Right lobe of liver (tissue), 6 donors: ENCODE measurements around the gene LSM2. TPM values are rescaled to one million over a fixed set of nuclear protein-coding genes. Genes with fewer than 3 reads are reported as not detected.
A peak's percentile ranks its signal among the peaks of the same experiment; 100 is the strongest.

Experiments
- ATAC-seq, 4 donors: fragments of 200-7000 bp; cut with Tn5 transposase; one replicate each; pipeline ENCODE4 v1.9.1; 2020; ENCODE audit warnings: mild to moderate bottlenecking in 4 of 4, moderate library complexity in 4 of 4
- DNase-seq, 3 donors: peaks; one replicate each; pipeline ENCODE4 v3.0.0-alpha.2; 2020
- H3K27ac ChIP-seq, 3 donors: fragments of 200-600 bp; one replicate each; pipeline ENCODE4 v1.8.0; 2022
- H3K27me3 ChIP-seq, 2 donors: fragments of 200-600 bp; one replicate each; pipeline ENCODE4 v1.8.0; 2022
- H3K36me3 ChIP-seq, 4 donors: fragments of 200-600 bp; sonication (generic) in 1 of 4; one replicate each; pipeline versions ENCODE4 v1.5.1 to v1.8.0; 2017 to 2022; ENCODE audit warnings: control low read depth in 1 of 4
- H3K4me1 ChIP-seq, 4 donors: fragments of 200-600 bp; sonication (generic) in 1 of 4; one replicate each; pipeline versions ENCODE4 v1.5.1 to v1.8.0; 2017 to 2022; ENCODE audit warnings: control low read depth in 1 of 4
- H3K4me3 ChIP-seq, 3 donors: fragments of 200-600 bp; one replicate each; pipeline ENCODE4 v1.8.0; 2022
- H3K9me3 ChIP-seq, 4 donors: fragments of 200-600 bp; sonication (generic) in 1 of 4; one replicate each; pipeline versions ENCODE4 v1.5.1 to v1.8.0; 2017 to 2022; ENCODE audit warnings: control low read depth in 1 of 4
- POLR2A ChIP-seq: fragments of 450-650 bp; IDR thresholded peaks from one replicate; pipeline ENCODE4 v1.6.1; 2017; ENCODE audit warnings: antibody characterized with exemption, mild to moderate bottlenecking
- WGBS: methylation state at CpG from one replicate; pipeline ENCODE4 v1.1.6; 2018; ENCODE audit warnings: low coverage, low lambda C conversion rate; ENCODE audit not compliant: insufficient coverage; ENCODE audit errors: missing lambda C conversion rate; 5-methylcytosine and 5-hydroxymethylcytosine counted together
- intact Hi-C, 2 donors: fragments of 100-400 bp; cut with DNase I; formaldehyde crosslinking; loops; one replicate each; pipeline versions ENCODE4 v1.11.2 to v1.14.1; 2022
- total RNA-seq, 6 experiments: library from RNA; depleted of rRNA in 2 of 6; stranded (reverse); fragments of >200 nt in 2 of 6; fragmentation: NEBNext Ultra II Directional in 3 of 6; extraction: Animal tissue kit (Norgen Biotek cat#: 25700) in 3 of 6; gene quantifications; one replicate each; pipeline versions ENCODE4 v1.1.0 to v1.2.4, GENCODE V29; 2016 to 2023
- TF ChIP-seq, protein P1 (sequence below), 4 donors: fragments of 200-600 bp in 3 of 4; fragments of 450-650 bp in 1 of 4; IDR thresholded peaks; one replicate each; pipeline versions ENCODE4 v1.5.1 to v1.8.0; 2016 to 2022; ENCODE audit warnings: antibody characterized with exemption in 4 of 4, mild to moderate bottlenecking in 2 of 4
- donor health status: DM: no; HTN: yes; CAD: no.
- donor health status: DM: no; HTN: no; CAD: no.
- donor health status: DM: no; HTN: no; CAD: no.
- donor health status: DM: no; HTN: yes; CAD: no.
- donor health status: DM: no; HTN: yes; CAD: no.

The LSM2 gene
- total RNA-seq, 6 experiments from 2014 or later = 11.0 to 26.1 (median 11.6) TPM

GRCh38 chr6:31775633-31776484 lies 30.9 kb downstream of the LSM2 start:
- TF ChIP-seq, protein P1, sequence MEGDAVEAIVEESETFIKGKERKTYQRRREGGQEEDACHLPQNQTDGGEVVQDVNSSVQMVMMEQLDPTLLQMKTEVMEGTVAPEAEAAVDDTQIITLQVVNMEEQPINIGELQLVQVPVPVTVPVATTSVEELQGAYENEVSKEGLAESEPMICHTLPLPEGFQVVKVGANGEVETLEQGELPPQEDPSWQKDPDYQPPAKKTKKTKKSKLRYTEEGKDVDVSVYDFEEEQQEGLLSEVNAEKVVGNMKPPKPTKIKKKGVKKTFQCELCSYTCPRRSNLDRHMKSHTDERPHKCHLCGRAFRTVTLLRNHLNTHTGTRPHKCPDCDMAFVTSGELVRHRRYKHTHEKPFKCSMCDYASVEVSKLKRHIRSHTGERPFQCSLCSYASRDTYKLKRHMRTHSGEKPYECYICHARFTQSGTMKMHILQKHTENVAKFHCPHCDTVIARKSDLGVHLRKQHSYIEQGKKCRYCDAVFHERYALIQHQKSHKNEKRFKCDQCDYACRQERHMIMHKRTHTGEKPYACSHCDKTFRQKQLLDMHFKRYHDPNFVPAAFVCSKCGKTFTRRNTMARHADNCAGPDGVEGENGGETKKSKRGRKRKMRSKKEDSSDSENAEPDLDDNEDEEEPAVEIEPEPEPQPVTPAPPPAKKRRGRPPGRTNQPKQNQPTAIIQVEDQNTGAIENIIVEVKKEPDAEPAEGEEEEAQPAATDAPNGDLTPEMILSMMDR (IDR thresholded peaks at IDR 0.05) = no peak
- TF ChIP-seq POLR2A = no peak
- Histone ChIP-seq H3K4me3 (no peak overlapping the region), H3K27me3 (no peaks in the 10 kb centered on the region), H3K9me3 (no peaks in the 10 kb centered on the region), H3K36me3 (peaks cover 0 to 13% (median 7%) of the 10 kb centered on the region in 4 donors), H3K4me1 (peaks cover 0 to 30% (median 6%) of the 10 kb centered on the region in 4 donors), H3K27ac (peak overlapping the region; percentile 52 to 61 (median 58))
- intact Hi-C loops = loop anchor here (10.0 kb wide), 1 partner anchor 59 kb away; no protein-coding TSS in a partner anchor
- DNase-seq (peak in 2 of 3 donors; percentile 75 to 79), ATAC-seq (peak; percentile 1 to 24 (median 10))
- 67% methylated on average over 7 of the region's 32 CpGs for WGBS

- Histone ChIP-seq H3K36me3 (peaks cover 0 to 8% (median 3%) of the 10 kb centered on the region in 4 donors), H3K4me1 (peaks cover 0 to 30% (median 6%) of the 10 kb centered on the region in 4 donors), H3K4me3 (no peak overlapping the region), H3K27me3 (no peaks in the 10 kb centered on the region), H3K9me3 (no peaks in the 10 kb centered on the region), H3K27ac (peak overlapping the region in 1 of 3 donors; percentile 58)
- TF ChIP-seq, protein P1 (IDR thresholded peaks at IDR 0.05) = no peak
- TF ChIP-seq POLR2A = no peak
- intact Hi-C loops = loop anchor here (10.0 kb wide), 1 partner anchor 60 kb away; no protein-coding TSS in a partner anchor
- 60% methylated on average over 1 of the region's 4 CpGs for WGBS
- DNase-seq (no peak), ATAC-seq (peak in 2 of 4 donors; percentile 3 to 7)
Measured at GRCh38 chr6:31775184-31775583, 31.6 kb downstream of the LSM2 start.

DNA sequence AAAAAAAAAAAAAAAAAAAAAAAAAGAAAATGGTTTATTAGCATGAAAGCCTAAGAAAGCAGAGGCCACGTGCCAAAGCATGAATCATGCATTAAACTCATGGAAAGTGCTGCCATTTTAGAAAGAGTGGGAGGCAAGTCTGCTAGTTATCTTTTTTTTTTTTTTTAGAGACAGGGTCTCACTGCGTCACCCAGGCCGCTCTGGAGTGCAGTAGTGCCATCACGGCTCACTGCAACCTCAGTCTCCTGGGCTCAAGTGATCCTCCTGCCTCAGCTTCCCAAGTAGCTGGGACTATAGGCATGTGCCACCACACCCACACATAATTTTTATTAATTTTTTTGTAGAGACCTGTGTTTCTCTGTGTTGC lies 34.8 kb downstream of the LSM2 start:
- intact Hi-C loops = loop anchor here (10.0 kb wide), 1 partner anchor 63 kb away; no protein-coding TSS in a partner anchor
- Histone ChIP-seq H3K9me3 (no peaks in the 10 kb centered on the region), H3K4me3 (no peak overlapping the region), H3K27ac (no peak overlapping the region), H3K4me1 (peaks cover 0 to 24% (median 5%) of the 10 kb centered on the region in 4 donors), H3K27me3 (no peaks in the 10 kb centered on the region), H3K36me3 (no peaks in the 10 kb centered on the region)
- WGBS = 66% methylated on average over 4 of the region's 4 CpGs
- ATAC-seq (no peak), DNase-seq (no peak)
- TF ChIP-seq, protein P1 (IDR thresholded peaks at IDR 0.05) = no peak
- no peak for TF ChIP-seq POLR2A

DNA sequence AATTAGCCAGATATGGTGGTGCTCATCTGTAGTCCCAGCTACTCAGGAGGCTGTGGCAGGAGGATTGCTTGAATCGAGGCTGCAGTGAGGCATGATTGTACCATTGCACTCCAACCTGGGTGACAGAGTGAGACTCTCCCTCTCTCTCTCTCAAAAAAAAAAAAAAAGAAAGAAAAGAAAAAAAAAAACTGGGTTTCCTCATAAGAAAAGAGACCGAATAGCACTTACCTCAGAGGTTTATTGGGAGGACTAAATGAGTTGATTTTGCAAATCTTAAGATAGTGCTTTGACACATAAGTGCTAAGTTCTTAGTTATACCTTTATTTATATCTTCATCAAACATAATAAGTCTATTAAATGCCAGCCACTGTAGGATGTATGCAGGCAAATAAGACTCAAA lies 35.9 kb downstream of the LSM2 start:
- Histone ChIP-seq H3K36me3 (no peaks in the 10 kb centered on the region), H3K4me3 (no peak overlapping the region), H3K27me3 (no peaks in the 10 kb centered on the region), H3K9me3 (no peaks in the 10 kb centered on the region), H3K27ac (no peak overlapping the region), H3K4me1 (peaks cover 0 to 12% (median 0%) of the 10 kb centered on the region in 4 donors)
- intact Hi-C loops = loop anchor here (10.0 kb wide), 1 partner anchor 64 kb away; no protein-coding TSS in a partner anchor
- no peak for DNase-seq
- no peak for TF ChIP-seq POLR2A
- TF ChIP-seq, protein P1 (IDR thresholded peaks at IDR 0.05) = no peak
- ATAC-seq = no peak
- 85% methylated on average over 2 of the region's 2 CpGs for WGBS
